AG08395 (cell line): ENCODE results near the gene NTPCR.
A peak's percentile ranks its signal among the peaks of the same experiment; 100 is the strongest.
"Not testable (repeated sequence)": the region's sequence is repeated elsewhere in the genome, so short reads cannot be mapped to it uniquely, and the experiment has no call there.

Source experiments
- DNase-seq: peaks from one replicate; pipeline ENCODE4 v3.0.0; 2012; ENCODE audit warnings: mixed read lengths, low spot score

The NTPCR gene

DNA sequence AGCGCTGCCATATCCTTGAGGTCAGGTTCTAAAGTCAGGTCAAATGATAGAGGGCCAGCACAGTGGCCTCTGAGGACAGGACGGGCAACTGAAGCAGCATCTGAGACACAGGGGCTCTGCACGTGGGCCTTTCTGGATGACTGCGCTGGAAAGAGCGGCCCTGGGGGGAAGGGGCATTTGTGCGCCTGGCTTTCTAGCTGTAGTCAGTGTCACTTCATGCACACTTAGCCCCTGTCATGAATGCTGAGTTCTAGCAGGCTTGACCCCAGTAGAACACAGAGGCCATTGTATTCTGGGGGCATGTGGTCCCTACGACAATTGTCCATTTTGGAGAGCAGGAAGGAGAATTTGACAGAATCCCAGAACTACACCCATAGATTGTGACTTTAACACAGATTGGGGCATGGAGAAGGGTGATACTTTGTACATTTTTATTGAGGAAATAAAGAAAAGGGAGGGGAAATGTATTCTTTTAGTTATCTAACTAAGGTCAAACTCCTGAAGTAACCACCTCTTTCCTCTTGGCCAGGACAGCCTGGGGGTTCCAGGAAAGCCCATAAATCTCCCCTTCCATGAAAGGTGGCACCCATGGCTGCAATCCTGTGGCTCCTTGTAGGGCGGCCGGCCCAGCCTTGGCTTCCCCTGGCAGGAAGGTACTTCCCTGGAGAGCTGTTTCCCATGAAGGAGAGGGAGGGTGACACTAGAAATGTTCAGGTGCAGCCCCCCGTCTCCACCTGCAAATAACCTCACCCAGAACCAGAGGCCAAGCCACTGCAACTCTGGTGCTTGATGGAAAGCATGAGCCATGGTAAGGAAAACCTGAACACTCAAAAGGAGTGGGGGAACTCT lies 34.4 kb downstream of the NTPCR start:
- DNase-seq = no peak

DNA sequence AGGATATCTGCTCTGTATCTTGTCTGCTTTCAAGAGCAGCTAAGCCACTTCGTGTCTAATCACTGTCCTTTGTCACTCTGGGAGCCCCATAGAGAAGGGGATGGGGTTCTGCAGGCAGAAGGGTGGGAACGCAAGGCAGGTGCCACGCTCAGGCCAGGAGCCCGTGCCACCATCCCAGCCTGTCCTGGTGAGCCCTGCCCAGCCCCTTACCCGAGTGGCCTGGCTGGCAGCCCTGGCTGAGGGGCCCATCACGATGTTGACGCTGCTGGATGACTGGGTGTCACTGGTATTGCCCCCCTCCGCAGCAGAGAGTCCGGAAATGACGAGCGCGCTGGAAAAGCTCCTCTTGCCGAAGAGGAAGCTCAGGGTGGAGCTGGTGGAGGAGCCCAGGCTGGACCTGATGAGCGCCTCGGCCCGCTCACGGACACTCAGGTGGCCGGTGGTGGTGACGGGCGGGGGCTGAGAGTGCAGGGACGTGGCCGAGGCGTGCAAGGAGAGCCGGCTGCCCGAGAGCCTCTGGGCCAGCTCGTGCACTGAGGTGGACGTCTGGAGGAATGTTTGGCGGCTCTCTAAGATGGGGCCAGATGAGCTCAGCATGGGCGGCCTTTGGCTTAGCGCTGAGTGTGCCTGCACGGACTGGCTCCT lies 35.6 kb downstream of the NTPCR start:
- DNase-seq = no peak

DNA sequence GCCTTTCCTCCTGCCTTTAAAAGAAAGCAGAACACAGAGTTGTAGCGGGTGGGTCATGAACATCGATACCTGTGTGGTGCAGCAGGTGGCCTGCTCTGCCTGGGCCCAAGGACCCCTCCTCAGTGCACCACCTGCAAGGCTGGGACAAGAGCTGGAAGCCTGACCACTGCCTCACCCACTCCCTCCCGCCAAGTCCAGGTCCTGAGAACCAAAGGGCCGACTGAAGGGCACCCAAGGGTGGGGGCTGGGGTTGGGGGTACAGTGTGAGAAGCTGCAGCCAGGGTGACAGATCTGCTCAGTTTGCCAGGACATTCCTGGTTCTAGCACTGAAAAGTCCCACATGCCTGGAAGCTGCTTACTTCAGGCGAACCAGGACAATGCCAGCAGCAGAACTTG lies 36.1 kb downstream of the NTPCR start:
- no peak for DNase-seq

DNA sequence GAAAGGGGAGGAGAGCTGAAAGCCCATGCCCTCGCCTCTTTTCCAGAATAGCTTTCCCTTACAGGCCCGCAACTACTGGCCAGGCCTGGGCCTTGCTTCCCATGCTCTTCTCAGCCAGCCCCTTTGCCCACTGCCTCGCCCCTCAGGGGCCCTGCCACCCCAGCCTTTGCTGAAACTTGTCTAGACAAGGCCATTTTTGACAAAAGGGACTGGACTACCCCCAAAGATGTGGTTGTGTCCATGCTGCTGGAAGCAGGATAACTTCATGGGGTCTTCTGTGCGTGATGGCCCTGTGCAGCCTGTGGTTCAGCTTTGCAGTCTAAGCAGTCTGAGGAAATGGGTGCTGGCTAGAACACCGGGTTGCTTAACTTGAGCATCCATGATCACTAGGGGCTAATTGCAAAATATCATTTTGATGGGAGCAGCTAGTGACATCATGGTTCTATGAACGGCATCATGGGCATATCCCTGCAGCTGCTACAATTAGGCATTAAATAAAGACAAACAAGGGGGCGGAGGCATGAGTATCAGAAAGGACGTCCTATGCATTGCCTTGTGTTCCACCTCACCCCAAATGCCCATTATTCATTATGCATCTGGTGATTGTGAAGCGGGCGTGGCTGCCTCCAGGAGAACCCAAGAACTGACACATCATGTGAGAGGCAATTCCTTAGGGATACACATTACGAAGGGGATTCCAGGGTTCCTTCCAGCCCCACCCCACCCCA lies 36.8 kb downstream of the NTPCR start:
- no peak for DNase-seq

- no peak for DNase-seq
These were observed 37.3 kb downstream of the NTPCR start for GRCh38 chr1:232987774-232988140.

DNA sequence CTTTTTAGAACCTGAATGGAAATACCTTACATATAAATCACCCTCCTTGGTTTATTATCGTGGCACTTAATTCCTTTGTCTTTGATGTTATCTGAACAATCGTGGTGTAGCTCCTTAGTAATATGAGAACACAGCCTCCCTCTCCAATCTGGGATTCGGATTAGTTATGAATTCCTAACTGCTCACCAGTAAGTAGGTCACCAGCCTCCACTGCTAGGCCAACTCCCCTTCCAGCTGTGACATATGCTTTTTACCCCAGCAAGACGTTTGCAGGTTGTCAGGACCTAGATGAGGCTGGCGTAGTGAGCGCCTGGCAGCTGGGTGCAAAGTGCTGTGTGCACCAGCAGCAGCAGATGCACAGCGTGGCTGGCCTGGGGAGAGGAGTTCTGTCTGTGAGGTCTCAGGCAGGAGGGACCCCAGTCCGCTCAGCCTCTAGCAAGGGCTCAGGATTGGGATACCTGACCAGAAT lies 38.2 kb downstream of the NTPCR start:
- peak; percentile 41 for DNase-seq

DNA sequence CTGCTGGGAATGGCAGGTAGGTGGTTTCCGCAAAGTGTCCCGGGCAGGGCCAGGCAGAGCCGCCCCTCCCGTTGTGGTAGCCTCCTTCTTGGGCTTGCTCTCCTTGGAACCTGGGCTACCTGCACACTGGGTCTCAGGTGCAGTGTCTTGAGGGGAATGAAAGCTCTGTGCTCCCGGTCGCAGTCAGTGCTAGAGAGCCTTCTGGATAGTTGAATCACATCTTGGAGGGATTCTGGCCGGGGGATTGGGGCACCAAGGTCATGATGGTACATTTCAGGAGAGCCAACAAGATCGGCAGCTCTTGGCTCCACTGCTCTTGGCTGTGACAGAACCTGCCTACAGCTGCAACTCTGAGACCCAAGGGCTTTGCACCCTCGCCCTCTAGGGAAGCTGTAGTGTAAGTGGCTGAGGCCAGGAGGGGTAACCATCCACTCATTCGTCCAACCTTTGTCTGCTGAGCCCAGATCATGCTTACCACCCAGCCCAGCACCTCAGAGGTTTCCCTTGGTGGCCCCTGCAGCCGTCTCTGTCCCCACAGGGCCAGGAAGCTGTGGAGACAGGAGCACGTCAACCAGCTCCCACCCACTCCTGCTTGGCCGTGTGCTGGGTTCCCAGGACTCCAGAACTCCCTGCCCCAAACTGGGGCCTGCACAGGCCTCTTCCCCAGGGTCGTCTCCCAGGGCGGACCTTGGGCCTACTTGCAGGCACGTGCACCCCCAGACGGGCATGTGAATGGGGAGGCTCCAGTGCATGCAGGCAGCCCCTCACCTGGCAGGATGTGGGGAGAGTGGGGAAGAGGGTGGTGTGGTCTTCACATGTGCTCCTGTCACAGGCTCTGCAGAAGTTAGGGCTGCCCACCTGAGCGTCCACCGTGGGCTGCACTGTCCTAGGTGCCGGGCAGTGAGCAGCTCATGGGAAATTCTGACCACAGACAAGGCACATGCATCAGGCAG lies 40.0 kb downstream of the NTPCR start:
- DNase-seq = no peak

DNA sequence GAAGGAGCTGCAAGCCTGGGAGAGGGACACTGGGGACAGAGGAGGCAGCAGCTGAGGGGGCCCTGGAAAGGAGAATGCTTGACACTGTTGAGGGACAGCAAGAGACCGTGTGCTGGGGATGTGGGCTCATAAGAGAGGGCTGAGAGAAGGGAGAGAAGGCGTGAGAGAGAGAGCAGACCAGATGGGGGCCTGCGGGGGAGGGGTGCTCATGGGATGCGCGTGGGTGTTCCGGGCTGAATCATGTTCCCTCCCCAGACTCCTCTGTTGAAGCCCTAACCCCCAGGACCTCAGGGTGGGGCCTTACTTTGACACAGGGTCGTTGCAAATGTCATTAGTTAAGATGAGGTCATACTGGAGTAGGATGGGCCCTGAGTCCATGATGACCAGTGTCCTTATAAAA lies 40.8 kb downstream of the NTPCR start:
- DNase-seq = no peak

- no peak for DNase-seq
These were observed 41.8 kb downstream of the NTPCR start for GRCh38 chr1:232992227-232992626.

DNA sequence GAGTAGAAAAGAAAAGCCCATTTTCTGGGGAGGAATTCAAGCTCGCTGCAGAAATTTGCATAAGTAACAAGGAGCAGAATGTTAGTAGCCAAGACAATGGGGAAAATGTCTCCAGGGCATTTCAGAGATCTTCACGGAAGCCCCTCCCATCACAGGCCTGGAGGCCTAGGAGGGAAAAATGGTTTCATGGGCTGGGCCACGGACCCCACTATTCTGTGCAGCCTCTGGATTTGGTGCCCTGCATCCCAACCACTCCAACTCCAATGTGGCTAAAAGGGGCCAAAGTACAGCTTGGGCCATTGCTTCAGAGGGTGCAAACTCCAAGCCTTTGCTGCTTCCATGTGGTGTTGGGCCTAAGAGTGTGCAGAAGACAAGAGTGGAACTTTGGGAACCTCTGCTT lies 43.1 kb downstream of the NTPCR start:
- DNase-seq = no peak

- no peak for DNase-seq
These were observed 44.8 kb downstream of the NTPCR start for GRCh38 chr1:232995189-232995588.

- DNase-seq = no peak
These were observed 45.7 kb downstream of the NTPCR start for GRCh38 chr1:232996143-232996542.

GRCh38 chr1:232998138-232998537 lies 47.7 kb downstream of the NTPCR start:
- no peak for DNase-seq

DNA sequence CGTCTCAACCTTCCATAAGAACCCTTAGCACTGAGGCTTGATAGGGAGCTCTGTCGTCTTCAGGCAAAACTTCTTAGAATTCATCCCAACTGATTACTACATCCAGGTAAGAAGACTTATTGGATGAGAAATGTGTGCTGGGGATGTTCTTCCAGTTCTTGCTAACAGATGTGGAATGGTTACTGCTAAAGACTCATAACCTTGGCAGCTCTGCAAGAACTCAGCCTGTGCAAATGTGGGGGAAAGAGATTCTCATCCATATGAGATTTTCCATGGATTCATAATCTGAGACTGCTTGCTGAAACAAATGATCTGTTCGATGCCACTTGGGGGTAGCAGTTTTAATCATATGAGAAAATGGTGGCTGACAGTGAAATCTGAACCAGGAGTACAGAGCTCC lies 48.2 kb downstream of the NTPCR start:
- no peak for DNase-seq

DNA sequence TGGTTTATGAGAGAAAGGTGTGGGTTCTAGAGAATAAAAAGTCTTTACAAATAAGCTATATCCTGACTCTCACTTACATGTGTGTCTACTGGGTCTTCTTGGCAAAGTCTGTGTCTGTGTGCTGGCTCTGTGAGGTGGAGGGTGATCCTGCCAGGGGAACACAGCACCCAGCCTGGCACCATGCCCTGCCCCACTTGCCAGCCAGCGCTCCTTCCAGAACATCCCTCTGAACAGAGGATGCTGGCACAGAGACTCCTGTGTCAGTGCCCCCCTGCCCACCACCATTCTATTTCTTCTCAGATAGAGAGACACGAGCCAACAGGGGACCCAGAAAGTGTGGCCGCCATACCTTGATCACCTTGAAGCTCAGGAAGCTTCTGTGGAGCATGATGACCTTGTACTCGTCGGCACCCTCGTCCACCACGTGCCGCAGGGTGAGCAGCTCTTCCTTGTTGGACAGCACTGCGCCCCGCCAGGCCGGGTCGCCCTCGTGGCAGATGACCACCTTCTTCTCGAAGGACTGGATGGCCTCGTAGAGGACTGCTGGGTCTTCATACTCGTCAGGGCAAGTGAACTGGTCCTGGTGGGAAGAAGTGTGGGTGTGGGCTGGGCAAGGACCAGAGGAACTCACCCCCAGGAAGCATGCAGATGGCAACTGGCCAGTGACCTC lies 49.7 kb downstream of the NTPCR start:
- DNase-seq = no peak

DNA sequence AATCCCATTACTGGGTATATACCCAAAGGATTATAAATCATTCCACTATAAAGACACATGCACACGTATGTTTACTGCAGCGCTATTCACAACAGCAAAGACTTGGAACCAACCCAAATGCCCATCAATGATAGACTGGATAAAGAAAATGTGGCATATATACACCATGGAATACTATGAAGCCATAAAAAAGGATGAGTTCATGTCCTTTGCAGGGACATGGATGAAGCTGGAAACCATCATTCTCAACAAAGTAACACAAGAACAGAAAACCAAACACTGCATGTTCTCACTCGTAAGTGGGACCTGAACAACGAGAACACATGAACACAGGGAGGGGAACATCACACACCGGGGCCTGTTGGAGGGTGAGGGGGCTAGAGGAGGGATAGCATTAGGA lies 53.2 kb downstream of the NTPCR start:
- DNase-seq = not testable (repeated sequence)

DNA sequence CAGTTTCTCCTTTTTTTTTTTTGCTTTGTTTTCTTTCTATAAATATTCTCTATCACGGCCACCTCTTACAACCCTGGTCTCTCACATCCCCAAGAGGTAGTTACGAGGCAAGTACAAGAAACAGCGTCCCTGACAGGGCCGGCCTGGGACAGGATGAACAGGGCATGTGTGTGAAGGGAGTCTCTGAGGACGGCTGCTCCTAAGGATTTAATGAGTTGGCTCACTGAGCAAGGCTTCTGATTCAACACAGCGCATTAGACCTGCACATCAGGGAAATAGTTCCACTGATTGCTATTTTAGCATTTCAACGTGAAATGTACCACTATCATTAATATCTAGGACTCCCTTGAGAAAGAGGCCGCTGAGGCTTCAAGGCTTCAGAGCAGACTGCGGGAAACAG lies 54.0 kb downstream of the NTPCR start:
- no peak for DNase-seq

GRCh38 chr1:233005156-233005555 lies 54.7 kb downstream of the NTPCR start:
- no peak for DNase-seq

DNA sequence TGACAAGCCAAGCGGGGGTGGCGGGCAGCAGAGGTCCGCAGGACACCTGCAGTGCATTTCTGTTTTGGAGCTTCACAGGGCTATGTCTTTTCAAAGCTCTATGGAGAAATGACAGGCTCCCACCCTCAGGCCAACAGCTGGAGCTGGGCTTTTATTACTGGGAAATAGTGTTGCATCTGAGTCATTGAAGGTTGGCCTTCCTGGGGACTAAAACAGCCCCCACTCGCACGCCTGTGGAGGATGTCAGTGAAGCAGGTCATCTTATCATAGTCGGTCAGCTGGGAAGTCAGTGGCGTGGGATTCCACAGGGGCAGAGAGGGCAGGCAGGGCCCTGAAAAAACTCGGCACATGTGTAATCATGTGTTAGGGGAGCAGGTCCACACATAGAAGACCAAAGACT lies 55.3 kb downstream of the NTPCR start:
- peak; percentile 46 for DNase-seq

GRCh38 chr1:233006108-233006507 lies 55.7 kb downstream of the NTPCR start:
- DNase-seq = no peak

DNA sequence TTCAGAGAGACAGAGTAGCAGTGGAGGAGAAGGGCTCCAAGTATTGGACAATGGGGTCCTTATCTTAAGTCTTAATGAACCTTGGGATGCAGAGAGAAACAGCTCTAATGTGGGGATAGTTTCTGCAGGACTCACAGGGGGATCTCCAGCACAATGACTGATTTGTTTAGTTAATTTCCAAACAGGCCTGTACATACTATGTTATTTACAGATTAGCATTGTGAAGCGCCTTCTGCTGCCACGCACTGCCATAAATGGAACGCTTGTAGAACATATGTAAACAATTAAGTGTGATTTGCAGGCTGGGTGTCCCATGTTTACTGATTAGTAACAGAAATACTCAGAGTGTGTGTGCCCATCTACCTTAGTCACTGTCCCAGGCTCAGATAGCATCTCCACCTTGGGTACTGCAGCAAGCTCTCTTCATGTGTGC lies 56.1 kb downstream of the NTPCR start:
- no peak for DNase-seq
